Activated naive CD8-positive, alpha-beta T cell (primary cell): ENCODE data around the gene SLC39A3.

Experiments
- H3K27ac Mint-ChIP-seq: one replicate; pipeline ENCODE4 v1.8.0; 2021; ENCODE audit warnings: mixed read lengths
- H3K27me3 Mint-ChIP-seq: one replicate; pipeline ENCODE4 v1.8.0; 2021; ENCODE audit warnings: mixed read lengths
- H3K36me3 Mint-ChIP-seq: one replicate; pipeline ENCODE4 v1.8.0; 2021; ENCODE audit warnings: mixed read lengths
- H3K4me1 Mint-ChIP-seq: one replicate; pipeline ENCODE4 v1.8.0; 2021; ENCODE audit warnings: low read depth, mixed read lengths
- H3K4me3 Mint-ChIP-seq: one replicate; pipeline ENCODE4 v1.8.0; 2021; ENCODE audit warnings: mild to moderate bottlenecking, mixed read lengths
- H3K9me3 Mint-ChIP-seq: one replicate; pipeline ENCODE4 v1.8.0; 2021; ENCODE audit warnings: low read depth, mixed read lengths

Gene SLC39A3

DNA sequence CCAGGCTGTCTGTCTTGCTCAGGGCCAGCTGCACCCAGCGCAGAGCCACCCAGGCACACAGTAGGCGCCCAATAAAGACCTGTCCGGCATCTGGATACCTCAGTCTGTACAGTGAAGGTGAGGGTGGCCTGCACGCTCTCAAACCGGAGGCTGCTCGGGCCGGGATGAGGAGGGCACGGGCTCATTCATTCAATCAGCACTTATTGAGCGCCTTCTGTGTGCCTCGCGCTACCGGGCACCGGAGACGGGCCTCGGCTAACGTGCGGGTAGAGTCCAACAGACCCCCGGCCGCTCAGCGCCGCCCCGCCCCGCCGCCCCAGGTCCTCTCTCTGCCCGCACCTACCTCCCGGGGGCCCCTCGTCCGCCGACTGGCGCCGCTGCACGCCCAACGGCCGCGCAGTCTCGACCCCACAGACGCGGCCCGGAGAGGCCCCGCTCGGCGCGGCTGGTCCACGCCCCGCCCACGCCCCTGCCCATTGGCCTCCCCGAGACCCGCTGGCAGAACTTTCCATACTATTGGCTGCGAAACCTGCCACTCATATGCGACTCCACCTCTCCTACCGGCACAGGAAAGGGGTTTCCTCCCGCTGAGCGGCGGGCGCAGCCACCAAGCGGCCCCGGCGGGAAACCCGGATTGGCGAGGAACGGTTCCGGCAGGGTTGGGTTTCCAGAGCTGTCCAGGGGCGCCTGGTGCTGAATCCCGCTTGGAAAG is at the start of gene SLC39A3:
SLC39A3 (minus strand) TSS at position 416 of the 712 bp plus-strand sequence. CDS start 2,760 bp downstream, outside the sequence.
- Mint-ChIP-seq H3K36me3 (peaks cover 6% of the 10 kb centered on the region), H3K4me3 (peak within 1 kb of the TSS; percentile 94), H3K4me1 (peaks cover 20% of the 10 kb centered on the region), H3K27ac (no peak within 1 kb of the TSS), H3K27me3 (peaks cover 11% of the 10 kb centered on the region), H3K9me3 (no peaks in the 10 kb centered on the region)

- Mint-ChIP-seq H3K9me3 (no peaks in the 10 kb centered on the region), H3K36me3 (no peaks in the 10 kb centered on the region), H3K4me3 (peak overlapping the region; percentile 59), H3K4me1 (peaks cover 34% of the 10 kb centered on the region), H3K27ac (no peak overlapping the region), H3K27me3 (no peaks in the 10 kb centered on the region)
These were observed 48.4 kb upstream of the SLC39A3 start for GRCh38 chr19:2788237-2788636.

DNA sequence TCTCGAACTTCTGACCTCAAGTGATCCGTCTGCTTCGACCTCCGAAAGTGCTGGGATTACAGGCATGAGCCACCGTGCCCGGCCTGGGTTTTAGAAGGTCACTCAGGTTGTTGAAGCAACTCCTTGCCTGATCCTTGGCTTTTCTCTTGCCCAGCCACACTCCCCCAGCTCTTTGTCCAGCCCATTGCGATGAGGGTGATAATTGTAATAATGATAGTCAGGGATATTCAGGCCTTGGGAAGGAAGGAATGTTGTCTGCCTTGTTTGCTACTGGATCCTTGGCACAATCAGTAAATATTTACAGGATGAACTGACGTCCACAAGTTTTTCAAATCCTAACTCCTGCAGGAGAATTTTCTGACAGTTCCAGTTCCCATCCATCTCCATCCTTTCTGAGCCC is 47.3 kb upstream of the SLC39A3 start:
- H3K4me1 Mint-ChIP-seq: peaks cover 38% of the 10 kb centered on the region
- H3K27ac Mint-ChIP-seq: no peak overlapping the region
- H3K27me3 Mint-ChIP-seq: no peaks in the 10 kb centered on the region
- H3K9me3 Mint-ChIP-seq: no peaks in the 10 kb centered on the region
- H3K4me3 Mint-ChIP-seq: peak overlapping the region; percentile 95
- no peaks in the 10 kb centered on the region for H3K36me3 Mint-ChIP-seq

GRCh38 chr19:2785244-2785997 is 45.6 kb upstream of the SLC39A3 start, which contains the start of gene THOP1:
Gene THOP1 (plus strand): TSS chr19:2785503. CDS start chr19:2785663, 160 bp downstream.
- no peaks in the 10 kb centered on the region for H3K36me3 Mint-ChIP-seq
- H3K4me1 Mint-ChIP-seq: peaks cover 52% of the 10 kb centered on the region
- H3K27ac Mint-ChIP-seq: peak within 1 kb of the TSS; percentile 81
- no peaks in the 10 kb centered on the region for H3K9me3 Mint-ChIP-seq
- H3K4me3 Mint-ChIP-seq: peak within 1 kb of the TSS; percentile 95
- no peaks in the 10 kb centered on the region for H3K27me3 Mint-ChIP-seq

- peaks cover 50% of the 10 kb centered on the region for H3K4me1 Mint-ChIP-seq
- no peaks in the 10 kb centered on the region for H3K9me3 Mint-ChIP-seq
- H3K27ac Mint-ChIP-seq: peak overlapping the region; percentile 99
- H3K27me3 Mint-ChIP-seq: no peaks in the 10 kb centered on the region
- no peaks in the 10 kb centered on the region for H3K36me3 Mint-ChIP-seq
- peak overlapping the region; percentile 94 for H3K4me3 Mint-ChIP-seq
These were observed 43.9 kb upstream of the SLC39A3 start for GRCh38 chr19:2783781-2784145.

DNA sequence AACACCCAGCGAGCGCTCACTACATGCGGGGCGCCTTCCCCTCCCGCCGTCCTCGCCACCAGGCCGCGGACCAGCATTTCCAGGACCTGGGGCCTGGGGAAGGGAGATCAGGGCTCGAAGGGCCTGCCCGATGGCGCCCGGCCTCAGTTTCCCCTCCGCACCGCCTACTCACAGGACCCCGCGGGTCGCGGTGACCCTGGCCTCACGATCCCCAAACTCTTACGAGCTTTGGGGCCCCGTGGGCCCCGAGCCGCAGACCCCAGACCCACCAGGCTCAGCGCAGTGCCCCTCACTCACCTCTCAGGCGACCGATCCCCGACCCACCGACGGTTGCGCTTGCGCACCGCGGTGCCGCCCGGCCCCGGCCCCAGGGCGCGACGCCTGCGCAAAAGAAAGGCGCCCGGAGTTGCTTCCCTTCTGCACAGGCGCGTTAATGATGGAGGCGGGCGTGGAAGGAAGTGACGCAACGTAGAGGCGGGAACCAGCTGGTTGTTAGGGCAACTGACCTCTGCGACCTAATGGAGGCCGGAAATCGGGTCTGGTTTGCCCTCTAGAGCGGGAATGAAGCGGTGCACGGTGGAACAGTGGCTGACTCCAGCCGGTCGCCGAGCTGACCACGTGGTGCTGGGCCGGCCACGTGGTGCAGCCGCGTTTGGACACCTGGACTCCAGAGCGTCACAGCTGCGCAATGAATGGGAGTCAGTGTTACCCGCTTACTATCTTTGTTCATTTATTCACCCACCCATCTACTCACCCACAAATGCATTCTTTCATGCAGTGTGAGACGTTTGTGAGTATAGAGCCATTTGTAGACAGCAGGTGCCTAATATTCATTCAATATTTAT is 43.3 kb upstream of the SLC39A3 start, which contains the start of gene SGTA:
SGTA (minus strand) TSS at position 338 of the 845 bp plus-strand sequence. CDS start 14,205 bp downstream, outside the sequence.
- H3K4me3 Mint-ChIP-seq: peak within 1 kb of the TSS; percentile 94
- no peaks in the 10 kb centered on the region for H3K36me3 Mint-ChIP-seq
- H3K9me3 Mint-ChIP-seq: no peaks in the 10 kb centered on the region
- H3K4me1 Mint-ChIP-seq: peaks cover 52% of the 10 kb centered on the region
- no peaks in the 10 kb centered on the region for H3K27me3 Mint-ChIP-seq
- peak within 1 kb of the TSS; percentile 99 for H3K27ac Mint-ChIP-seq

GRCh38 chr19:2782329-2782935 is 42.6 kb upstream of the SLC39A3 start:
- H3K4me1 Mint-ChIP-seq: peaks cover 52% of the 10 kb centered on the region

DNA sequence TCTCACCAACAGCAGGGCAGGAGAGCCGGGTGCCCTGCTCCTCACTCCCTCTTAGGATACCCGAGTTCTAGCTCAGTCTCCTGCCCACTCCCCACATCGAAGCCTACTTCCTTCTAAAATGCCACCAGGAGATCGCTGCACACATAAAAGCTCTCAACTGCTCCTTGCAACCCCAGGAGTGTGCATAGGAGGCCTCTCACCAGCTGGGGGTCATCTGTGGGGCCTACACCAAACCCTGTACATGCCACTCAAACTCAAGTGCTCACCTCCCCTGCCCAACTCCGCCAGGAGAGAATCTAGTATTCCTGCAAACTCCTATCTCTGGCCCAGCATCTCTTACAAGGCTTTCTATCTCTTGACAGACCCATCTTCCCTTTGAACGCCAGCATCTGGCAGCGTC is 40.5 kb upstream of the SLC39A3 start:
- Mint-ChIP-seq H3K4me1 (peaks cover 55% of the 10 kb centered on the region), H3K4me3 (peak overlapping the region; percentile 6), H3K27me3 (no peaks in the 10 kb centered on the region), H3K27ac (no peak overlapping the region), H3K36me3 (peaks cover 2% of the 10 kb centered on the region), H3K9me3 (no peaks in the 10 kb centered on the region)

More at GRCh38 chr19:2782329-2782935, 42.6 kb upstream of the SLC39A3 start:
- H3K27ac Mint-ChIP-seq: peak overlapping the region; percentile 88
- H3K4me3 Mint-ChIP-seq: peak overlapping the region; percentile 94
- no peaks in the 10 kb centered on the region for H3K36me3 Mint-ChIP-seq
- no peaks in the 10 kb centered on the region for H3K9me3 Mint-ChIP-seq
- no peaks in the 10 kb centered on the region for H3K27me3 Mint-ChIP-seq

DNA sequence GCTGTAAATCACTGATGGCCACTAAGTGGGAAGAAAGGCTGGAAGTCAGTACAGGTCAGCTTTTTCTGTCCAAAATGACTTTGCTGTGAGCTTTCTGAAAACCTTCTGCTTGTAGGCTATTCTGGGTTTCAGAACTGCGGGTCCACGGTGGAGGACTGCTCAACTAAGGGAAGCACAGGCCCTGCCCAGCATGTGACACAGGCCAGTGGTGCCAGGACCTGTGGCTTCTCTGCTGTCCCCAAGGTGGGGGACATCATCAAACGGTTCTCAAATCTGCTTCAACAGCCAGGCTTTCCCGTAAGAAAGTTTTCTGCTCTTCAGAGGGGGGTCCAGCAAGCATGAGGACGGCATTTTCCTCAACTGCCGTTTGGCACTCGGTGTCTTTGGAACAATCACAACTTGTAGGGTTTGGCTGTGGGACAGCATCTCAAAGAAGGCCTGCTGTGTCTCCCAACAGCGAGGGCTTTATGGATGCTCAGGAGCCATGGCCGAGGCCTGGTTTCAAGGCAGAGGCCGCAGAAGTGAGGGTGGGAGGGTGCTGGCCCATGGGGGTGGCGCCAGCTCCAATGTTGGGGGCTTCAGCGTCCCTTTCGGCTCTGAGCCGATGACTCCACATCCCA is 39.4 kb upstream of the SLC39A3 start:
- no peaks in the 10 kb centered on the region for H3K27me3 Mint-ChIP-seq
- no peak overlapping the region for H3K27ac Mint-ChIP-seq
- peaks cover 2% of the 10 kb centered on the region for H3K36me3 Mint-ChIP-seq
- no peak overlapping the region for H3K4me3 Mint-ChIP-seq
- H3K9me3 Mint-ChIP-seq: no peaks in the 10 kb centered on the region
- H3K4me1 Mint-ChIP-seq: peaks cover 55% of the 10 kb centered on the region

- Mint-ChIP-seq H3K27me3 (no peaks in the 10 kb centered on the region), H3K4me1 (peaks cover 45% of the 10 kb centered on the region), H3K4me3 (peak overlapping the region; percentile 20), H3K27ac (no peak overlapping the region), H3K36me3 (peaks cover 2% of the 10 kb centered on the region), H3K9me3 (no peaks in the 10 kb centered on the region)
These were observed 38.3 kb upstream of the SLC39A3 start for GRCh38 chr19:2777952-2778683.

GRCh38 chr19:2775556-2776430 is 36.0 kb upstream of the SLC39A3 start:
- Mint-ChIP-seq H3K27me3 (no peaks in the 10 kb centered on the region), H3K9me3 (no peaks in the 10 kb centered on the region), H3K27ac (peak overlapping the region; percentile 91), H3K4me1 (peaks cover 35% of the 10 kb centered on the region), H3K36me3 (peaks cover 2% of the 10 kb centered on the region), H3K4me3 (peak overlapping the region; percentile 84)

DNA sequence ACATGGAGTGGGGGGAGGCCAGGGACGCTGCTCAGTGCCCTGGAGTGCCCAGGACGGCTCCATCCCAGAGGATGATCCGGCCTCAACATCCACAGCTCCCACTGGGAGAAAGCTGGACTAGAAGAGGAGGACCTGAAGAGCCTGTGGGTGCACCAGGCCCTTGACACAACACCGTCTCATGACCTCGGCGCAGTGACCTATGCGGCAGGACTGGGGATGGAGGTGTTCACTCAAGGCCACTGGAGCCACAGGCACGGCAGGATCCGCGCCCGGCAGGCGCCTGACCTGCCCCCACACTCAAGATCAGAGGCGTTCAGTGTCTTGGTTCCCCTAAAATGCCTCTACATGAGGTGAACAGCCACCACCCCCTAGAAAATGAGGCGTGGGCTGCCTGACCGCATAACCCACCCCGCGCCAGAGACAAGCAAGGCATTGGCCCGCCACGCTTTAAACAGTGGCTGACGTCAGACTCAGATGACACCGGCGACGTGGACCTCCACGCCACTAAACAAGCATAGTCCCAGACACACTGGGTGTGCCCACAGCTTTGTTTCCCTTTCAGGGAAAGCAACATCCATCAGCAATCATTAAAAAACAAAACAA is 35.2 kb upstream of the SLC39A3 start:
- Mint-ChIP-seq H3K27me3 (no peaks in the 10 kb centered on the region), H3K36me3 (peaks cover 2% of the 10 kb centered on the region), H3K9me3 (no peaks in the 10 kb centered on the region), H3K4me3 (peak overlapping the region; percentile 84), H3K27ac (peak overlapping the region; percentile 84), H3K4me1 (peaks cover 30% of the 10 kb centered on the region)
